HEK293 (cell line): ENCODE results near the gene KRTAP6-1.

ENCODE experiments used
- CTCF ChIP-seq: fragments of 450-650 bp; formaldehyde crosslinking; IDR thresholded peaks from 2 replicates; pipeline ENCODE4 v1.5.1; 2016; ENCODE audit warnings: missing biosample characterization, missing genetic modification characterization
- TCF7L2 ChIP-seq: IDR thresholded peaks from 2 replicates; pipeline ENCODE4 v1.6.1; 2011; ENCODE audit warnings: low read depth, mild to moderate bottlenecking, inconsistent platforms, low read length, moderate library complexity, borderline replicate concordance
- ZEB2 ChIP-seq: fragments of 450-650 bp; formaldehyde crosslinking; IDR thresholded peaks from 2 replicates; pipeline ENCODE4 v1.5.1; 2016; ENCODE audit warnings: missing biosample characterization, missing genetic modification characterization
- ZFP3 ChIP-seq: fragments of 450-650 bp; formaldehyde crosslinking; IDR thresholded peaks from 2 replicates; pipeline ENCODE4 v1.5.1; 2016; ENCODE audit warnings: low read depth, missing biosample characterization, missing genetic modification characterization
- ZNF549 ChIP-seq: fragments of 450-650 bp; IDR thresholded peaks from 2 replicates; pipeline ENCODE4 v1.5.1; 2018; ENCODE audit warnings: missing biosample characterization, missing genetic modification characterization, mild to moderate bottlenecking, inconsistent platforms, moderate library complexity
- ZNF571 ChIP-seq: fragments of 450-650 bp; formaldehyde crosslinking; IDR thresholded peaks from 2 replicates; pipeline ENCODE4 v1.5.0; 2017; ENCODE audit warnings: missing biosample characterization, missing genetic modification characterization

- TF ChIP-seq CTCF (tag by site-specific recombination) (no peak), ZFP3 (tag by site-specific recombination) (no peak), ZEB2 (tag by site-specific recombination) (no peak), TCF7L2 (no peak), ZNF549 (no peak), ZNF571 (tag by site-specific recombination) (no peak)
Measured at GRCh38 chr21:30629200-30629599, 15.5 kb upstream of the KRTAP6-1 start.
